H9 (cell line): Measurements from ENCODE around the gene AP4B1. TPM values are rescaled to one million over a fixed set of nuclear protein-coding genes. Genes with fewer than 3 reads are reported as not detected.

Experiments used
- DNase-seq: peaks from one replicate; pipeline ENCODE4 v3.0.0-alpha.2; 2017
- H2AFZ ChIP-seq: one replicate; pipeline ENCODE4 v1.6.1; 2013; ENCODE audit warnings: mild to moderate bottlenecking, low read length, control low read depth, moderate library complexity
- H2AK5ac ChIP-seq: 2 replicates; pipeline ENCODE4 v1.6.1; 2013; ENCODE audit warnings: low read length, control low read depth, mixed read lengths; ENCODE audit not compliant: insufficient read length
- H2BK120ac ChIP-seq: one replicate; pipeline ENCODE4 v1.6.1; 2013; ENCODE audit warnings: low read depth, mild to moderate bottlenecking, low read length, control low read depth, inconsistent platforms; ENCODE audit not compliant: poor library complexity, severe bottlenecking
- H2BK12ac ChIP-seq: 2 replicates; pipeline ENCODE4 v1.6.1; 2013; ENCODE audit warnings: low read length, control low read depth, mixed read lengths, low read depth; ENCODE audit not compliant: insufficient read length
- H2BK15ac ChIP-seq: 2 replicates; pipeline ENCODE4 v1.6.1; 2013; ENCODE audit warnings: low read depth, low read length, control low read depth
- H2BK20ac ChIP-seq: one replicate; pipeline ENCODE4 v1.6.1; 2013; ENCODE audit warnings: low read depth, mild to moderate bottlenecking, low read length, control low read depth, inconsistent platforms; ENCODE audit not compliant: poor library complexity, severe bottlenecking
- H2BK5ac ChIP-seq: 2 replicates; pipeline ENCODE4 v1.6.1; 2013; ENCODE audit warnings: low read length, control low read depth, mixed read lengths; ENCODE audit not compliant: insufficient read length
- H3K14ac ChIP-seq: 2 replicates; pipeline ENCODE4 v1.6.1; 2013; ENCODE audit warnings: low read length, control low read depth; ENCODE audit not compliant: insufficient read depth
- H3K18ac ChIP-seq: 2 replicates; pipeline ENCODE4 v1.6.1; 2013; ENCODE audit warnings: low read depth, mild to moderate bottlenecking, mixed read lengths, low read length, control low read depth; ENCODE audit not compliant: insufficient read length
- H3K23ac ChIP-seq: 2 replicates; pipeline ENCODE4 v1.6.1; 2013; ENCODE audit warnings: low read length, control low read depth, mixed read lengths, low read depth; ENCODE audit not compliant: insufficient read length
- H3K23me2 ChIP-seq: 2 replicates; pipeline ENCODE4 v1.6.1; 2013; ENCODE audit warnings: low read depth, mild to moderate bottlenecking, mixed read lengths, low read length, control low read depth; ENCODE audit not compliant: insufficient read length, poor library complexity, severe bottlenecking
- H3K27ac ChIP-seq: 2 replicates; pipeline ENCODE4 v1.5.1; 2013; ENCODE audit warnings: low read length, control low read depth, mixed read lengths, low read depth; ENCODE audit not compliant: insufficient read length
- H3K27me3 ChIP-seq: 2 replicates; pipeline ENCODE4 v1.6.1; 2013; ENCODE audit warnings: low read length, control low read depth, inconsistent platforms; ENCODE audit not compliant: insufficient read depth
- H3K4ac ChIP-seq: 2 replicates; pipeline ENCODE4 v1.6.1; 2013; ENCODE audit warnings: low read depth, mild to moderate bottlenecking, control low read depth, inconsistent platforms, low read length, moderate library complexity
- H3K4me1 ChIP-seq: 2 replicates; pipeline ENCODE4 v1.6.1; 2013; ENCODE audit warnings: low read length, control low read depth, inconsistent platforms; ENCODE audit not compliant: insufficient read depth
- H3K4me2 ChIP-seq: 2 replicates; pipeline ENCODE4 v1.6.1; 2013; ENCODE audit warnings: low read length, control low read depth, mixed read lengths; ENCODE audit not compliant: insufficient read length, insufficient read depth
- H3K56ac ChIP-seq: 2 replicates; pipeline ENCODE4 v1.6.1; 2013; ENCODE audit warnings: low read depth, mild to moderate bottlenecking, mixed read lengths, low read length, control low read depth; ENCODE audit not compliant: insufficient read length
- H3K79me1 ChIP-seq: 2 replicates; pipeline ENCODE4 v1.6.1; 2013; ENCODE audit warnings: low read depth, mild to moderate bottlenecking, moderate library complexity, low read length, control low read depth, inconsistent platforms; ENCODE audit not compliant: insufficient read depth, poor library complexity, severe bottlenecking
- H3K79me2 ChIP-seq: 2 replicates; pipeline ENCODE4 v1.6.1; 2013; ENCODE audit warnings: low read length, control low read depth, inconsistent platforms; ENCODE audit not compliant: insufficient read depth
- H3K9ac ChIP-seq: 2 replicates; pipeline ENCODE4 v1.6.1; 2013; ENCODE audit warnings: low read length, control low read depth, mixed read lengths; ENCODE audit not compliant: insufficient read length; ENCODE audit errors: extremely low read depth
- H3K9me3 ChIP-seq: one replicate; pipeline ENCODE4 v1.6.1; 2013; ENCODE audit warnings: low read depth, low read length, inconsistent platforms; ENCODE audit not compliant: control insufficient read depth
- H3T11ph ChIP-seq: one replicate; pipeline ENCODE4 v1.6.1; 2013; ENCODE audit warnings: mild to moderate bottlenecking, low read length, control low read depth, inconsistent platforms
- H4K20me1 ChIP-seq: one replicate; pipeline ENCODE4 v1.6.1; 2013; ENCODE audit not compliant: control insufficient read depth, insufficient read length, insufficient read depth
- H4K5ac ChIP-seq: 2 replicates; pipeline ENCODE4 v1.6.1; 2013; ENCODE audit warnings: low read depth, mild to moderate bottlenecking, mixed read lengths, low read length, control low read depth; ENCODE audit not compliant: insufficient read length
- H4K8ac ChIP-seq: replicated peaks from 2 replicates; pipeline ENCODE4 v1.6.1; 2013; ENCODE audit warnings: low read length, control low read depth, mixed read lengths, low read depth; ENCODE audit not compliant: insufficient read length
- H4K91ac ChIP-seq: 2 replicates; pipeline ENCODE4 v1.6.1; 2013; ENCODE audit warnings: low read depth, mild to moderate bottlenecking, moderate library complexity, mixed read lengths, low read length, control low read depth; ENCODE audit not compliant: insufficient read length
- H3K27ac Mint-ChIP-seq, 3 experiments: 2 replicates in 2 of 3; 3 replicates in 1 of 3; pipeline ENCODE4 v1.8.0; 2020 to 2021; ENCODE audit warnings: mixed read lengths in 3 of 3, mild to moderate bottlenecking in 1 of 3, moderate library complexity in 1 of 3
- H3K27me3 Mint-ChIP-seq: 2 replicates; pipeline ENCODE4 v1.8.0; 2021; ENCODE audit warnings: low read depth, mild to moderate bottlenecking, moderate library complexity, mixed read lengths
- H3K36me3 Mint-ChIP-seq, 3 experiments: 2 replicates in 2 of 3; 3 replicates in 1 of 3; pipeline ENCODE4 v1.8.0; 2020 to 2021; ENCODE audit warnings: low read depth in 3 of 3, mixed read lengths in 3 of 3; ENCODE audit not compliant: insufficient read depth in 1 of 3
- H3K4me1 Mint-ChIP-seq, 2 experiments: 2 replicates each; pipeline ENCODE4 v1.8.0; 2020; ENCODE audit warnings: mixed read lengths in 2 of 2
- H3K4me3 Mint-ChIP-seq, 2 experiments: 2 replicates in 1 of 2; 3 replicates in 1 of 2; pipeline ENCODE4 v1.8.0; 2020 to 2021; ENCODE audit warnings: mild to moderate bottlenecking in 2 of 2, mixed read lengths in 2 of 2, moderate library complexity in 1 of 2
- H3K9me3 Mint-ChIP-seq, 2 experiments: 2 replicates in 1 of 2; 3 replicates in 1 of 2; pipeline ENCODE4 v1.8.0; 2020; ENCODE audit warnings: mild to moderate bottlenecking in 2 of 2, mixed read lengths in 2 of 2, moderate library complexity in 1 of 2
- WGBS: extraction: QIAGEN DNeasy Blood & Tissue Kit; methylation state at CpG from one replicate; pipeline ENCODE4 v1.1.7; 2013; ENCODE audit warnings: missing lambda C conversion rate, low lambda C conversion rate, mixed read lengths; ENCODE audit not compliant: insufficient read length; ENCODE audit errors: extremely low coverage; 5-methylcytosine and 5-hydroxymethylcytosine counted together
- total RNA-seq: library from RNA; stranded (reverse); gene quantifications from 2 replicates; pipeline ENCODE4 v1.2.1, GENCODE V29; 2021
- TF ChIP-seq, protein P1 (sequence below): fragments of 200-600 bp; sonication (generic); conservative IDR thresholded peaks from 3 replicates; pipeline ENCODE4 v1.8.0; 2021; ENCODE audit warnings: antibody characterized with exemption, mild to moderate bottlenecking

The AP4B1 gene
- total RNA-seq, 1 experiment from 2014 or later: 19.3 TPM

DNA sequence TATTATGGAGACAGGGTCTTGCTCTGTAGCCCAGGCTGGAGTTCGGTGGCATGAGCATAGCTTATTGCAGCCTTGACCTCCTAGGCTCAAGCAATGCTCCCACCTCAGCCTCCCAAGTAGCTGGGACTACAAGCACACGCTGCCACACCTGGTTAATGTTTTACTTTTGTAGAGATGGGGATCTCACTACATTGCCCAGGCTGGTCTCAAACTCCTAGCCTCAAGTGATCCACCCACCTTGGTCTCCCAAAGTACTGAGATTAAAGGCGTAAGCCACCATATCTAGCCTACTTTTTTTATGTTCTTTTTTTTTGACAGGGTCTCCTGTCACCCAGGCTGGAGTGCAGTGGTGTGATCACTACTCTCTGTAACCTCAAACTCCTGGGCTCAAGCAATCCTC is 11.3 kb downstream of the AP4B1 start:
- peaks cover 2 to 16% (median 10%) of the 10 kb centered on the region in 3 experiments; a peak in 4 of 7 replicates for H3K36me3 Mint-ChIP-seq
- DNase-seq: no peak
- H3K27me3 Mint-ChIP-seq: no peaks in the 10 kb centered on the region
- TF ChIP-seq, protein P1, sequence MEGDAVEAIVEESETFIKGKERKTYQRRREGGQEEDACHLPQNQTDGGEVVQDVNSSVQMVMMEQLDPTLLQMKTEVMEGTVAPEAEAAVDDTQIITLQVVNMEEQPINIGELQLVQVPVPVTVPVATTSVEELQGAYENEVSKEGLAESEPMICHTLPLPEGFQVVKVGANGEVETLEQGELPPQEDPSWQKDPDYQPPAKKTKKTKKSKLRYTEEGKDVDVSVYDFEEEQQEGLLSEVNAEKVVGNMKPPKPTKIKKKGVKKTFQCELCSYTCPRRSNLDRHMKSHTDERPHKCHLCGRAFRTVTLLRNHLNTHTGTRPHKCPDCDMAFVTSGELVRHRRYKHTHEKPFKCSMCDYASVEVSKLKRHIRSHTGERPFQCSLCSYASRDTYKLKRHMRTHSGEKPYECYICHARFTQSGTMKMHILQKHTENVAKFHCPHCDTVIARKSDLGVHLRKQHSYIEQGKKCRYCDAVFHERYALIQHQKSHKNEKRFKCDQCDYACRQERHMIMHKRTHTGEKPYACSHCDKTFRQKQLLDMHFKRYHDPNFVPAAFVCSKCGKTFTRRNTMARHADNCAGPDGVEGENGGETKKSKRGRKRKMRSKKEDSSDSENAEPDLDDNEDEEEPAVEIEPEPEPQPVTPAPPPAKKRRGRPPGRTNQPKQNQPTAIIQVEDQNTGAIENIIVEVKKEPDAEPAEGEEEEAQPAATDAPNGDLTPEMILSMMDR: no peak
- H3K4me1 Mint-ChIP-seq: no peaks in the 10 kb centered on the region
- Histone ChIP-seq H3K27me3 (no peaks in the 10 kb centered on the region), H2BK120ac (no peak overlapping the region), H3K14ac (no peak overlapping the region), H4K91ac (no peak overlapping the region), H3K27ac (no peak overlapping the region), H3K4me2 (no peak overlapping the region), H2BK15ac (no peak overlapping the region), H3K9ac (no peak overlapping the region), H3K18ac (no peak overlapping the region), H3K4me1 (no peaks in the 10 kb centered on the region), H3K23me2 (no peaks in the 10 kb centered on the region), H2AK5ac (no peak overlapping the region), H2BK5ac (no peak overlapping the region), H3K9me3 (no peaks in the 10 kb centered on the region), H3T11ph (no peak overlapping the region), H3K4ac (no peak overlapping the region), H3K56ac (no peak overlapping the region), H2BK20ac (no peak overlapping the region), H4K20me1 (no peaks in the 10 kb centered on the region), H3K23ac (no peak overlapping the region), H4K5ac (no peak overlapping the region), H4K8ac (no peak overlapping the region), H2AFZ (no peak overlapping the region), H3K79me2 (no peaks in the 10 kb centered on the region), H3K79me1 (no peaks in the 10 kb centered on the region), H2BK12ac (no peak overlapping the region)
- H3K9me3 Mint-ChIP-seq: no peaks in the 10 kb centered on the region
- H3K27ac Mint-ChIP-seq: no peak overlapping the region
- no peak overlapping the region for H3K4me3 Mint-ChIP-seq
- WGBS: no CpG with 5 or more reads among the region's 3 CpGs
